ENCODE results near the gene TMEM109.

TMEM109 gene

GRCh38 chr11:60944490-60945294, 30.7 kb downstream of the TMEM109 start:
- DNase-seq: no peak

DNA sequence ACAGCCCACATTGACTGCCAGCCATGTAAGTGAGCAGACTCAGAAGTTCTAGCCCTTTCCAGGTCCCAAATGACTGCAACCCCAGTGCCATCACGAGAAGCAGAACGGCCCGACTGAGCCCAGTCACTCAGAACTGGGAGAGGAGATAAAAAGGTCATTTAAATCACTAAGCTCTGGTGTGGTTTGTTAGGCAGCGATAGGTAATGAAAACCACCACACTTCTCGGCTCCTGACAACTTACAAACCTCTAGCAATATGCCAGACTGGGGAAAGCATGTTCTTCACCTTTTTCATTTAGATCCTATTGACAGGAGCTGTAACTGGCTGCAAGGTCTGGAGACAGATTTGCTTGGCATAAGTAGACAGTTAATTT, 31.3 kb downstream of the TMEM109 start:
- DNase-seq: no peak

DNA sequence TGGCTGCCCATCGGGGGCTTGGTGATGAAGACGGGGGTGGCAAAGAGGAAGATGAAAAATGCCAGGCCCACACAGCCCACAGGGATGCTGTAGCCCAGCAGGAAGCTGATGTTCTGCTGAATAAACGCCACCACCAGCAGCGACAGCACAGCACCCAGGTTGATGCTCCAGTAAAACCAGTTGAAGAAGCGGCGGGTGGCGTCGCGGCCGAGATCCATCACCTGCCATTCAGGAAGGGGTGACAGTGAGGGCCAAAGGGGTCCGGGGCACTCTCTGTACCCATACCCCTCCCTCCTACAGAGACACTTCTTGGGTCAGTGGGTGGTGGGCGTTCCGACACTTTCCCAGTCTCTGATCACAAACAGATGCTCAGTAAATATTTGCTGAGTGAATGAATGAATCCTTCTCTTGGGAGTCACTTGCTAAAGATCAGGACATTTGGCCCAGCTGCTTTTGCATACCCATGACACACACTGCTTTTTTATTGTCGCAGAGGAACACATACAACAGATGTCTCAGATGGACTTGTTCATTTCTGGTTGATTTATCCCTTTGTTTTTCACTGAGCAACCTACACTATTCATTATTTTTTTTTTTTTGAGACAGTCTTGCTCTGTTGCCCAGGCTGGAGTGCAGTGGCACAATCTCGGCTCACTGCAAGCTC, 32.8 kb downstream of the TMEM109 start:
- no peak for DNase-seq

GRCh38 chr11:60947700-60948099, 33.7 kb downstream of the TMEM109 start:
- DNase-seq: no peak

- DNase-seq: no peak
Observed at GRCh38 chr11:60948250-60948649, 34.3 kb downstream of the TMEM109 start.

GRCh38 chr11:60950024-60950423, 36.1 kb downstream of the TMEM109 start:
- no peak for DNase-seq

GRCh38 chr11:60950933-60951605, 37.1 kb downstream of the TMEM109 start:
- DNase-seq: no peak

DNA sequence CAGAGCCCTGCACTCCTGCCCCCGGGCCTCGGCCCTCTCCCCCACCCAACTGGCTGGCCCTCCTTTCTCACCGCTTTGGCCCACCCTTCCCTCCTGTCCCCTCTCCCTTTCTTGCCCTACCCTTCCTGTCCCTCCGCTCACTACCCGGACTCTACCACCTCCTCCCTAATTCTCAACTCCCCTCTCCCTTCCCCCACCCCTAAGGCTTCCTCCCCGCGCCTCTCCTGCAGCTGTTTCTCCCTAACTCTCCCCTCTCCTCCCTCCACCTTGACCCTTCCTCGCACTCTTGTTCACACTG, 37.6 kb downstream of the TMEM109 start:
- DNase-seq: no peak

DNA sequence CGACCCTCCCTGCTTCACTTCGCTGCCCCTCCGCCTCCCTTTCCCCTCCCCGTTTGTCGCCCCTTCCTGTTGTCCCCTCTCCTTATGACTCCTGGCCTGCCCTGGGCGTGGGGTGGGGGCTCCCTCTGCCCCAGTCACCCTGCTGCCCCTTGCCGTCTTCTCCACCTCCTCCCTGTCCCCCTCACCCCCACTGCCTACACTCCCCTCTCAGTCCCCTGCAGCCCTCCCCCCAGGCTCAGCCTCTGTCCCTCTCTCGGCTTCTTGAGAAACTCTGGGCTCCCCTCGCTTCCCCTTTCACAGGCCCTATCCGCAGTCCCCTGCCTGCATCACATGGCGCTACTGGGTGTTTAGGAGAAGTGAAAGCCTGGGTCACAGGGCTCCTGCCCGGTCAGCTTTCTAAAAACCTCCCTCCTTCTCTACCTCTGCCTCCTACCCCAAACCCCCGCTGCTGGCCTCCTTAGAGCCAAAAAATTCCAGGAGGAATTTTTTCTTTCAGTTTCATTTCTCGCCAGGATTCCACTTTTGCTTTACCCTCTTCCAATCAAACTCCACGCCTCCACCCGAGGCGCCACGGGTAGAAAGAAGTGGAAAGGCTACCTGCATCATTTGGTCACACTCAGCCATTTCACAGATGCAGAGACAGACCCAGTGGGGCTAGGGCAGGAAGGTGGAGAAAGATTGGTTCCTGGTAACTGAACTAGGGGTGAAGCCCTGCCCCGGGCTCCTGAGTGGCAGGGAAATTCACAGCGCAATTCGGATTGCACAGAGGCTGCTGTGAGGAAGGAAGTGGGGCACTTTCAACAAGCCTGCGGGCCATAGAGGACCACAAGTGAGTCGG, 38.2 kb downstream of the TMEM109 start, which contains the start of gene SLC15A3:
Gene SLC15A3 (minus strand): TSS at position 273 of the 838 bp plus-strand sequence. CDS start 625 bp downstream, outside the sequence.
- DNase-seq: no peak

GRCh38 chr11:60952742-60953170, 38.8 kb downstream of the TMEM109 start:
- DNase-seq: no peak

- DNase-seq: no peak
Observed at GRCh38 chr11:60953781-60954180, 39.8 kb downstream of the TMEM109 start.

DNA sequence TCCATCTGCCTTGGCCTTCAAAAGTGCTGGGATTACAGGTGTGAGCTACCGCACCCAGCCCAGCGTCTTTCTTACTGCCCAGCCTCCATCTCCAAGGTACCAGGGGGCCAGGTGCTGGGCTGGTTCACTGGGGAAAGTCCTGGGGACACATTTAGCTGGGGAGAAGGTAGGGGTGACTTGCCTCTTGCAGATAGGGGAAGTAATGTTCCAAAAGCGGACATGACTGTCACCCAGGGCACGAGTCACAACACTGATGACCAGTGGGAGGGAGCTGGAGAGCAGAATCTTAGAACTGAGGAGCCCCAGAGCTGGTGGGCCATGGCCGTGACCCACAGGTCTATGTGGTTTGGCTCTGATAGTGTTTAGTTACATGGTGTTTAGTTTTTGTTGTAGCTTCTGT, 40.5 kb downstream of the TMEM109 start:
- no peak for DNase-seq

GRCh38 chr11:60955571-60955970, 41.6 kb downstream of the TMEM109 start:
- DNase-seq: peak; percentile 5

- no peak for DNase-seq
Observed at GRCh38 chr11:60957188-60957587, 43.2 kb downstream of the TMEM109 start.

GRCh38 chr11:60959431-60959830, 45.5 kb downstream of the TMEM109 start:
- no peak for DNase-seq

- DNase-seq: no peak
Observed at GRCh38 chr11:60960405-60960804, 46.4 kb downstream of the TMEM109 start.

- no peak for DNase-seq
Observed at GRCh38 chr11:60964801-60965200, 50.8 kb downstream of the TMEM109 start.

GRCh38 chr11:60966890-60967289, 52.9 kb downstream of the TMEM109 start:
- no peak for DNase-seq

DNA sequence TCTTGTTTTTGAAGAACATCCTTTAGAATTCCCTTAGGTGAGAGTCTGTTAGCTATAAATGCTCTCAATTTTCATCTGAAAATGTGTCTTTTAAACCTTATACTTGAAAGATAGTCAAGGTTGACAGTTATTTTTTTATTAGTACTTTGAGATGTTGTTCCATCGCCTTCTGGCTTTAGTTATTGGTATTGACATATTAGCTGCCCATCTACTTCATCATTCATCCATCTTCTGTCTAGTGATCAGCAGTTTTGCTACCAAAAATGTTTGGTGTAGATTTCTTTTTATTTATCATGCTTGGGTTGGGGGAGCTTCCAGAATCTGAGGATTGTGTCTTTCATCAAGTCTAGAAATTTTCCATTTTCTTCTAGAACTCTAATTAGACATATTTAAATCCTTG, 54.3 kb downstream of the TMEM109 start:
- DNase-seq: no peak

DNA sequence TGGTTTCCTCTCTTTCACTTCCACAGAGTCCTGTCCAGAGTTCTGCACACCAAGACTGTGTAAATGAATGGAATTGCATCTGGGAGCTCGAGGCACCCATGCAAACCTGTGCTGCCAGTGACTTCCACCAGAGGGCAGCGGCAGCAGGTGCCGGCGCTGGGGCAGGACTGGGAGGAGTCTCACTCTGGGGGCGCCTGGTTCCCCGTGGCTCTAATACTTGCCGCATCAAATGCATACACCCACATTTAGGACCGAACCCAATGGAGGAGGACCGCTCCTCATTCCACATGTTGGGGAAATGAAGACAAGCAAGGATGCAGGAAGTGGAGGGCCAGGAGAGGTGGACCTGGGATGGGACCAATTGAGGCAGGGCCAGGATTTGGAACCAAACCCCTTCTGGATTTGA, 56.4 kb downstream of the TMEM109 start:
- peak; percentile 20 for DNase-seq

GRCh38 chr11:60970890-60971289, 56.9 kb downstream of the TMEM109 start:
- DNase-seq: no peak

DNA sequence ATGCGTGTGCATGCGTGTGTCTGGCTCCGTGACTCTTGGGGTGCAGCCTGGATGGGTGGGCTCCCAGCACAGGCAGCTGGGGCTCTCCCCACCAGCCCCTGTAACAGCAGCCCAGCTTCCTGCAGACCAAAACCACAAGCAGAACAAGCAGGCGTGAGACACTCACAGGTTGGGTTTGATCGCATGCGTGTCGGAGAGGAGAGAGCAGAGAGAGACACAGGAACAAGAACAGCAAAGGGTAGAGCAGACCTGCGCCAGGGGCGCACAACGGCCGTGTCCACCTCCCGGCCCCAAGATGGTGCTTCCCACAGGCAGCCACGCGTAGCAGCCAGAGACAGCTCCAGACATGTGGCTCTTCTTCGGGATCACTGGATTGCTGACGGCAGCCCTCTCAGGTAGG, 57.6 kb downstream of the TMEM109 start, which contains the start of gene CD6:
Gene CD6 (plus strand): TSS at position 161 of the 400 bp plus-strand sequence. CDS start 186 bp downstream, at position 347.
- no peak for DNase-seq

Measured in NCI-H1436 (cell line).